ENCODE measurements around the gene CDH23.

Gene CDH23

DNA sequence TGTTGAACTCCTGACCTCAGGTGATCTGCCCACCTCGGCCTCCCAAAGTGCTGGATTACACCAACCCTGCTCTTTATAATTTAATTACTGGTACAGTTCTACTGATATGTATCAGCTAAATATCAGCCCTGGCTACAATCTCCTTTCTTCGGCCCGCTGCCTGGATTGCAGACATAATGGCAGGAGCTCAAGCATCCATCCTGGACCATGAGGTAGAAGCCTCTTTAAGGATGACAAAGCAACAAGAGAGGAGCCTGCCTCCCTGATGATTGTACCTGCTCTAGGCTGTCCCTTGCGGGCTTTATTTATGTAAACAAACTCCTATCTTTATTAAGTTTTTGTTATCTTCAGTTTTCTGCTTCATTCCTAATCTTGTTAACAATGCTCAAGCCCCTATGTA is 459.9 kb downstream of the CDH23 start:
- Histone ChIP-seq H3K79me2 (ENCODE audit: control insufficient read depth, low read length) (no peaks in the 10 kb centered on the region), H4K20me1 (ENCODE audit: control insufficient read depth, insufficient read depth, low read depth, low read length) (no peaks in the 10 kb centered on the region), H3K36me3 (ENCODE audit: control insufficient read depth, low read length) (no peaks in the 10 kb centered on the region), H3K9me3 (ENCODE audit: control insufficient read depth, insufficient read depth, low read length) (no peaks in the 10 kb centered on the region), H3F3A (ENCODE audit: control insufficient read depth, insufficient read depth) (no peaks in the 10 kb centered on the region), H3K4me3 (ENCODE audit: low read length) (no peak overlapping the region), H3K27ac (ENCODE audit: low read depth, low read length) (no peak overlapping the region), H3K9me2 (replicated peaks; ENCODE audit: control insufficient read depth, low read length) (no peaks in the 10 kb centered on the region), H3K27me3 (ENCODE audit: control insufficient read depth, low read length) (peaks cover 6% of the 10 kb centered on the region; the same call in 1 of the 2 replicates), H3K4me1 (ENCODE audit: control insufficient read depth, low read length) (peaks cover 22% of the 10 kb centered on the region), H3K4me2 (ENCODE audit: low read length) (no peak overlapping the region)
- TF ChIP-seq, protein P1, sequence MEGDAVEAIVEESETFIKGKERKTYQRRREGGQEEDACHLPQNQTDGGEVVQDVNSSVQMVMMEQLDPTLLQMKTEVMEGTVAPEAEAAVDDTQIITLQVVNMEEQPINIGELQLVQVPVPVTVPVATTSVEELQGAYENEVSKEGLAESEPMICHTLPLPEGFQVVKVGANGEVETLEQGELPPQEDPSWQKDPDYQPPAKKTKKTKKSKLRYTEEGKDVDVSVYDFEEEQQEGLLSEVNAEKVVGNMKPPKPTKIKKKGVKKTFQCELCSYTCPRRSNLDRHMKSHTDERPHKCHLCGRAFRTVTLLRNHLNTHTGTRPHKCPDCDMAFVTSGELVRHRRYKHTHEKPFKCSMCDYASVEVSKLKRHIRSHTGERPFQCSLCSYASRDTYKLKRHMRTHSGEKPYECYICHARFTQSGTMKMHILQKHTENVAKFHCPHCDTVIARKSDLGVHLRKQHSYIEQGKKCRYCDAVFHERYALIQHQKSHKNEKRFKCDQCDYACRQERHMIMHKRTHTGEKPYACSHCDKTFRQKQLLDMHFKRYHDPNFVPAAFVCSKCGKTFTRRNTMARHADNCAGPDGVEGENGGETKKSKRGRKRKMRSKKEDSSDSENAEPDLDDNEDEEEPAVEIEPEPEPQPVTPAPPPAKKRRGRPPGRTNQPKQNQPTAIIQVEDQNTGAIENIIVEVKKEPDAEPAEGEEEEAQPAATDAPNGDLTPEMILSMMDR (IDR thresholded peaks at IDR 0.05; ENCODE audit: low read depth, low read length, poor library complexity, severe bottlenecking), result no peak
- no peak for TF ChIP-seq EZH2phosphoT487 (IDR thresholded peaks at IDR 0.05; ENCODE audit: borderline replicate concordance, low read length)

DNA sequence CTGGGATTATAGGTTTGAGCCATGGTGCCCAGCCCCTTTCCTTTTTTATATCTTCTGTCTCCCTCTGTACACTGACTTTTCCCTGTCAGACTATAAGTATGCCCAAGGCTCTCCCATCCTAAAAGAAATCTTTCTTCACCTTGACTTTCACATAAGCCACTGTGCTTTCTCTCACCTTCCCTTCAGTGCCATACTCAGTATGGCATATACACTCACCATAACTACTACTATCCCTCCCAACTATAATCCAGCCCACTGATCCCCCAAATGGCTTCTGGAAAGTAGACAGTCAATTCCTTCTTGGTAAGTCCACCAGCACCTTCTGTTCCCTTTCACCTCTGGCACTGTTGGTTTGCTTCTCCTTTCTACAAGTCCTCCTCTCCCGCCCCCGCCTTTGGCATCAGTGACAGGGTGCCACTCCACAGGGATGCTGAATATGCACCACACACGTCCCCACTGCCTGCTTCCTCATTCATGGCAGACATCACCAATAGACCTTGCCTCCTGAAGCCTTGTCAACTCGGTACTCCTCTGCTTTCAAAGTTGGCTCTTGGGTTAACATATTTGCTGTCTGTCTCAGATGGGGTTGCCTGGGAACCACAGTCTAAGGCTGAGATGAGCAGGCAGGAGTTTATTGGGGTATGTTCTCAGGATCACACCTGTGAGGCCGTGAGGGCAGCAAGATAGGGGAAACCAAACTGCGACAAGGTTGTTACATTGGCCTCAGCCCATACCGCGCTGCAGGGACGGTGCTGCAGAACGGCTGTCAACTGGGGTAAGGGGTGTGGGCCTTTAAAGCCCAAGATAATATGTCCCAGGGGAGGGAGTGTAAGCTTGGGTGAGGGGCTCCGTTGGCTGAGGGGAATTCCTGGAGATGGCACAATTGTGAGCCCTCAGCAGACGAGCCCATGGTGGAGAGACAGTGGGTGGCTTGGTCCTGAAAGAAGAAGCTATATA is 461.5 kb downstream of the CDH23 start:
- H3K9me3 ChIP-seq (ENCODE audit: control insufficient read depth, insufficient read depth, low read length), result no peaks in the 10 kb centered on the region
- H3F3A ChIP-seq (ENCODE audit: control insufficient read depth, insufficient read depth), result no peaks in the 10 kb centered on the region
- no peaks in the 10 kb centered on the region for H3K9me2 ChIP-seq (replicated peaks; ENCODE audit: control insufficient read depth, low read length)
- no peak overlapping the region for H3K4me3 ChIP-seq (ENCODE audit: low read length)
- no peaks in the 10 kb centered on the region for H4K20me1 ChIP-seq (ENCODE audit: control insufficient read depth, insufficient read depth, low read depth, low read length)
- H3K27me3 ChIP-seq (ENCODE audit: control insufficient read depth, low read length), result peaks cover 6% of the 10 kb centered on the region; the same call in 1 of the 2 replicates
- peaks cover 11% of the 10 kb centered on the region for H3K4me1 ChIP-seq (ENCODE audit: control insufficient read depth, low read length)
- H3K4me2 ChIP-seq (ENCODE audit: low read length), result no peak overlapping the region
- H3K27ac ChIP-seq (ENCODE audit: low read depth, low read length), result no peak overlapping the region
- H3K36me3 ChIP-seq (ENCODE audit: control insufficient read depth, low read length), result no peaks in the 10 kb centered on the region
- H3K79me2 ChIP-seq (ENCODE audit: control insufficient read depth, low read length), result no peaks in the 10 kb centered on the region
- no peak for TF ChIP-seq EZH2phosphoT487 (IDR thresholded peaks at IDR 0.05; ENCODE audit: borderline replicate concordance, low read length)
- TF ChIP-seq, protein P1 (IDR thresholded peaks at IDR 0.05; ENCODE audit: low read depth, low read length, poor library complexity, severe bottlenecking), result no peak

DNA sequence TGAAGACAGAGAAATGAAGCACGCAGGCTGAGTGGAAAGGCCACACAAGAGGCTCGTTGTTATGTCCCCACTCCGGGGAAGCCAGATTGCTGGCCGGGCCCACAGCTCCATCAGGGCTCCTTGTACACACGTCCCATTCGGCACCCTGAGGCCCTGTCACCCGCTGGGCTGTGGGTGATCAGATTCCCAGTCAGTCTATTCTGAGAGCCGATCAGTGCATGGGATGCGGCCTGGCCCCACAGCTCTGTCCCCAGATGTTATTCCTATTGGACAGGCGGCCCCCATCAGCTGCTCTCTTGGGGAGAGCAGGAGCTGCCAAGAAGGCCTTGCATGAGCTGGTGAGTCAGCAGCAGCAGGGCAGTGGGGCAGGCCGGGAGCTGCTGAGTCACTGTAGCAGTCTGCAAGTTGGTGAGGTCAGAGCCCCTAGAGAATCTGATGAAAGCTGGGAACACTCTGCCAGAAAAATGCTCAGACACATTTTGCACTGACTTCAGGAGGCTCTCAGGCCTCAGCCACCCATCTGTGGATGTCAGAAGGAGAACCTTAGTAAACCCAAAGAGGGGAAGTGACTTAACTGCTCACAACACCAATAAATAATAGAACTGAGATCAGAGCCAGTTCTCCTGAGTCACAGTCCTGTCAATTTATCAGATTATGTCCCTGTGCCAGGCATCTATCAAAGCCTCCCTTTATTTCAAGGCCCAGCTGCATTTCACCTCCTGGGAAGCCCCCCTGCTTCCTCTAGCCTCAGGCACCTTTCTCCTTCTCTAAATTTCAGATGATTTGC is 463.7 kb downstream of the CDH23 start:
- peaks cover 11% of the 10 kb centered on the region for H3K4me1 ChIP-seq (ENCODE audit: control insufficient read depth, low read length)
- H3K27ac ChIP-seq (ENCODE audit: low read depth, low read length), result no peak overlapping the region
- peaks cover 6% of the 10 kb centered on the region; the same call in 1 of the 2 replicates for H3K27me3 ChIP-seq (ENCODE audit: control insufficient read depth, low read length)
- no peaks in the 10 kb centered on the region for H3F3A ChIP-seq (ENCODE audit: control insufficient read depth, insufficient read depth)
- no peaks in the 10 kb centered on the region for H3K36me3 ChIP-seq (ENCODE audit: control insufficient read depth, low read length)
- H4K20me1 ChIP-seq (ENCODE audit: control insufficient read depth, insufficient read depth, low read depth, low read length), result no peaks in the 10 kb centered on the region
- no peaks in the 10 kb centered on the region for H3K9me2 ChIP-seq (replicated peaks; ENCODE audit: control insufficient read depth, low read length)
- no peak overlapping the region for H3K4me3 ChIP-seq (ENCODE audit: low read length)
- H3K4me2 ChIP-seq (ENCODE audit: low read length), result no peak overlapping the region
- H3K9me3 ChIP-seq (ENCODE audit: control insufficient read depth, insufficient read depth, low read length), result no peaks in the 10 kb centered on the region
- TF ChIP-seq, protein P1 (IDR thresholded peaks at IDR 0.05; ENCODE audit: low read depth, low read length, poor library complexity, severe bottlenecking), result no peak
- TF ChIP-seq EZH2phosphoT487 (IDR thresholded peaks at IDR 0.05; ENCODE audit: borderline replicate concordance, low read length), result no peak
- H3K79me2 ChIP-seq (ENCODE audit: control insufficient read depth, low read length), result no peaks in the 10 kb centered on the region
